GM12801 (cell line): Measurements from ENCODE around the gene RNF208.

ENCODE experiments used
- TF ChIP-seq, protein P1 (sequence below): IDR thresholded peaks from one replicate; pipeline ENCODE4 v1.5.1; 2011; ENCODE audit warnings: control low read depth; ENCODE audit not compliant: insufficient read length; ENCODE audit errors: extremely low read depth

Gene RNF208

DNA sequence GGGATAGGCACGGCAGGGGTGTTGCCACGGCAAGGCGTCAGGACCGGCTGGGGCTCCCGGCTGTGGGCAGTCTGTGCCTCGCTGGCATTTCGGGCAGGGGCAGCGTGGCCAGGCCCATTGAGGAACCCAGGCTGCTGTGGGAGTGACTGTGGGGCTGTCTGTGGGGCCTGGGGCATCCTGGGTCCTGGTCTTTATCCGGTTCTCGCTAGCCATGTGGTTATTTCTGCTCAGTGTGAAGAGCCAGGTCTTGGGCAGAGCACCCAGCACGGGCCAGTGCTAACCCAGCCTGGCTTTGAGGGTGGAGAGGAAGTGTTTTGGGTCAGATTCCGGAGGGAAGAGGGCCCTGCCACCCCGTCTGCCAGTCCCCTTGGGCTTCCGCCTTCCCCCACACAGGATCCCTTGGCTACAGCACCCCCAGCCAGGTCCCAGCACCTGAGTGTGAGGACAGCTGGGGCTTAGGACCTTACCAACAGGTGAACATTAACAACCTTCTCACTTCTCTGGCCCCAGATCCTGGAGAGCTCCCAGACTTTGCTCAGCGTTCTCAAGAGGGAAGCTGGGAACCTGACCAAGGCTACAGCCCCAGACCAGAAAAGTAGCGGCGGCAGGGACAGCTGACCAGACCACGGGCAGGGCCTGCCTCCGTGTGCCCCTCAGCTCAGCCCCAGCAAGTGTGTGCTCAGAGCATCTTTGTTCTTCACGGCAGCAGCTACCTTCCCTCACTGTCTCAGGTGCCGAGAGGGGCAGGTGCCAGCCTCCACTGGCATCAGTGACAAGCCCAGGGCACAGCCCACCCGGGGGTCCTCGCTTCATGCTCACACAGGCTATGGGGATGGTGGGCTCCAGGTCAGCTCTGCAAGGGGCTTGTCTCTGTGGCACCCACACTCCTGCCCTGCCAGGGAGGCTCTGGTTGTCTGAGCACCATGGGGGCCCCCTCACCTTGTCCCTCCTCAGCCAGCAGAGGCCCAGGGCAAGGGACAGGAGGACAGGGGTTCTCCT, 32.4 kb downstream of the RNF208 start:
- TF ChIP-seq, protein P1, sequence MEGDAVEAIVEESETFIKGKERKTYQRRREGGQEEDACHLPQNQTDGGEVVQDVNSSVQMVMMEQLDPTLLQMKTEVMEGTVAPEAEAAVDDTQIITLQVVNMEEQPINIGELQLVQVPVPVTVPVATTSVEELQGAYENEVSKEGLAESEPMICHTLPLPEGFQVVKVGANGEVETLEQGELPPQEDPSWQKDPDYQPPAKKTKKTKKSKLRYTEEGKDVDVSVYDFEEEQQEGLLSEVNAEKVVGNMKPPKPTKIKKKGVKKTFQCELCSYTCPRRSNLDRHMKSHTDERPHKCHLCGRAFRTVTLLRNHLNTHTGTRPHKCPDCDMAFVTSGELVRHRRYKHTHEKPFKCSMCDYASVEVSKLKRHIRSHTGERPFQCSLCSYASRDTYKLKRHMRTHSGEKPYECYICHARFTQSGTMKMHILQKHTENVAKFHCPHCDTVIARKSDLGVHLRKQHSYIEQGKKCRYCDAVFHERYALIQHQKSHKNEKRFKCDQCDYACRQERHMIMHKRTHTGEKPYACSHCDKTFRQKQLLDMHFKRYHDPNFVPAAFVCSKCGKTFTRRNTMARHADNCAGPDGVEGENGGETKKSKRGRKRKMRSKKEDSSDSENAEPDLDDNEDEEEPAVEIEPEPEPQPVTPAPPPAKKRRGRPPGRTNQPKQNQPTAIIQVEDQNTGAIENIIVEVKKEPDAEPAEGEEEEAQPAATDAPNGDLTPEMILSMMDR, result no peak

DNA sequence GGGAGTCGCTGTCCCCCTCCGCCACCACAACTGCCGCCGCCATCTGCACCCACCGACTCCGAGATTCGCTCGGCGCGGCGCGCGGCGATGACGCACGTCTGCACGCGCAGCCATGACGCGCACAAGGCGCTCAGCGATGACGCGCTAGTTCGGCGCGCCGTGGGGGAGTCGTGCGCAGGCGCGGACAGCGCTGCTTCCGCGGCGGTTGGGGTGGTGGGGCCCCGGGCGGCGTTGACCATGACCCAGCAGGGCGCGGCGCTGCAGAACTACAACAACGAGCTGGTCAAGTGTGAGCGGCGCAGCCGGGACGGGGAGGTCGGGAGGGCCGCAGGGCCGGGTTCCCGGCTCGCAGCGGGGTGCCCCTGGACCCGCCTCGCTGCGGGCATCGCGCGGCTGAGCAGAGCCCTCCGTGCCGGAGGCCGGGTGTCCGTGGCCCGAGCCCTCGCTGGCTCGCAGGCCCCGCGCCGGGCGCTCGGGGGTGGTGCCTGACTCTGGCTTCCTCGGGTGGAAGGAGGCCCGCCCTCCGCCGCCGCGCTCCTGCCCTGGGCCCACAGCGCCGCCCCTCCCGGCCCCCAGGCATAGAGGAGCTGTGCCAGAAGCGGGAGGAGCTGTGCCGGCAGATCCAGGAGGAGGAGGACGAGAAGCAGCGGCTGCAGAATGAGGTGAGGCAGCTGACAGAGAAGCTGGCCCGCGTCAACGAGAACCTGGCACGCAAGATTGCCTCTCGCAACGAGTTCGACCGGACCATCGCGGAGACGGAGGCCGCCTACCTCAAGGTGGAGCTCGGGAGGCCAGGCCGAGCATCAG, 33.3 kb downstream of the RNF208 start, which contains the start of the genes ANAPC2 and SSNA1:
Gene ANAPC2 (minus strand): TSS at position 71 of the 807 bp plus-strand sequence. CDS start 28 bp downstream, at position 43.
Gene SSNA1 (plus strand): TSS at position 187 of the 807 bp plus-strand sequence. CDS start 51 bp downstream, at position 238.
- TF ChIP-seq, protein P1, result no peak

DNA sequence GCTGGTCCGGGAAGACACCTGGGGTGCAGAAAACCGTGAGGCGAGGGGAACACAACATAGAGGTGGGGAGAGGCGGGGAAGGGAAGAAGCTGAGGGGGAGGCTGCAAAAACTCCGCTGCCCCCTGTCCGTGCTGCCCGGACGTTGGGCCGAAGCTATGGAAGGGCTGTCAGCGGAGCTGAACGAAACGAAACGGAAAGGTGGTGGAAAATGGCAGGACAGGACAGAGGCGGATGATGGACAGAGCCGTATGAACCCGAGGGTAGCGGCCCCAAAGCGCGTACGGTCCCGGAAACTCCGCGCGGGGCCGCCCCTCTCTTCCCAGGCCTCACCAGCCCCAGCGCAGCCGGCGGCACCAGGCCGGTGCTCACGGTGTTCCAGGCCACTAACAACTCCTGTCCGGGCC, 34.0 kb downstream of the RNF208 start:
- TF ChIP-seq, protein P1, result no peak

DNA sequence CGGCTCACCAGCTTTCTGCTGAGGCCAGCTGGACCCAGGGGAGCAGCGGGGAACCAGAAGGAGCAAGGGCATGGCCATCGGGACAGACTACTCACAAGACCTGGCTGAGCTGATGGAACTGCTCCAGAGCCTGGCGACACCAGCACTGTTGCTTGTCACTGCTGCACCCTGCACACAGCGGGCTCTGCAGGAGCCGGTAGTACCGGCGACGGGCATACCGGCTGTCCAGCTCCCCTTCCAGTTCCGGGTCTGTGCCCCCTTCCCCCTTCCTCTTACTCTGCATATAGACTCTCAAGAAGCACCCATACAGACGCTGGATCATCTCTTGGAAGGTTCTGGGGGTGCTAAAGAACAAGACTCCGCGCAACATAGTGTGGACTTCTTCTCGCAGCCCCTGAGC, 34.7 kb downstream of the RNF208 start:
- TF ChIP-seq, protein P1, result no peak

DNA sequence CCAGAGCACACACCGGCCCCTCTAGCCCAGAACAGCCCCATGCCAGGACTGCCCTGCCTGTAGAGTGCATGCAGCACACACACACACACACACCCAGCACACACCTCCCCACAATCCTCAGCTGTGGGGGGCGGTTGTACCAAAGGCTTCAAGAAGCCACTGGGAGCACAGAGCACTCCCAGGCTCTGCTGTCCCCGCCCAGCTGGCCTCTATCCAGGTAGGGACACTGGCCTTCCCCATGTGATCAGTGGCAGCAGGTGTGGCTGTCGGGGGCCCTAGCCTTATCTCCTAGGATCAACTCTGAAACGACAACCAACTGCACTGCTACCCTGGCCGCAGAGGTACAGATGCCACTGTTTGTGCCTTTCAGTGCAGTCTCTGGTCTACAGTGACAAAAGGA, 35.7 kb downstream of the RNF208 start:
- TF ChIP-seq, protein P1, result no peak

DNA sequence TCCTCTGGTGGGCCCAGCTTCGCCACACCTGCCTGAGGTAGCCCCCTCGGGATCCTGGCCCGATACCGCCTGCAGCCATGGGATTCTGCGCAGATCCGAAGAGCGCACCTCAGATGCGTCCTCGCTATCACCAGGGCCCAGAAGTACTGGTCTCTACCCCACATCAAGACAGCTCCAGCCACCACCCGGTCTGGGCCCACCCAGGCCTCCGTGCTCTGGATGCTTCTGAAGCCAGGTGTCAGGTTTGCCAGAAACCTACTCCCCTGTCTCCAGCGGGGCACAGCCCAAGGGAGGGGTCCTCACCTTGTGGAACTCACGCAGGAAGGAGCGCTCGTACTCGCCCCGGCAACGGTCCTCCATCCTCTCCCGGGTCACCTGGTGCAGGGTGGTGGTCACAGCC, 36.1 kb downstream of the RNF208 start:
- TF ChIP-seq, protein P1, result no peak
